Measurements from ENCODE around the gene TIGD6.

Gene TIGD6

GRCh38 chr5:149956685-149957084, 43.8 kb downstream of the TIGD6 start:
- CTCF ChIA-PET, result interaction anchor here (1.1 to 6.8 kb wide), 2 partner anchors 34 to 119 kb away, joined by 3 to 175 read pairs; no protein-coding TSS in a partner anchor
- Histone ChIP-seq H3K4me1 (ENCODE audit: control insufficient read depth, insufficient read depth, low read length) (peaks cover 7% of the 10 kb centered on the region; the same call in 1 of the 2 replicates), H3K4me3 (ENCODE audit: low read depth, low read length) (no peak overlapping the region), H3K36me3 (ENCODE audit: control insufficient read depth in 2 of 2, insufficient read depth in 1 of 2, low read length in 2 of 2) (no peaks in the 10 kb centered on the region), H3K27ac (ENCODE audit: extremely low read depth, low read depth, low read length) (no peak overlapping the region), H3K9me3 (ENCODE audit: control insufficient read depth, insufficient read depth, low read depth, low read length) (no peaks in the 10 kb centered on the region)
- TF ChIP-seq GLIS2 (tag by site-specific recombination; IDR thresholded peaks at IDR 0.05) (no peak), GFI1B (tag by site-specific recombination; IDR thresholded peaks at IDR 0.05) (0 out of 2 replicates have a peak, but pooled peaks have one; percentile 57), KLF7 (tag by site-specific recombination; IDR thresholded peaks at IDR 0.05; ENCODE audit: borderline replicate concordance) (0 out of 2 replicates have a peak, but pooled peaks have one; percentile 39), ZNF311 (tag by site-specific recombination; IDR thresholded peaks at IDR 0.05; ENCODE audit: borderline replicate concordance) (no peak), ZBTB10 (tag by site-specific recombination; IDR thresholded peaks at IDR 0.05) (no peak), FEZF1 (tag by site-specific recombination; IDR thresholded peaks at IDR 0.05) (peak; percentile 76), KLF1 (tag by site-specific recombination; IDR thresholded peaks at IDR 0.05) (peak; percentile 75), GLI4 (tag by site-specific recombination; IDR thresholded peaks at IDR 0.05) (no peak), ZNF18 (tag by site-specific recombination; IDR thresholded peaks at IDR 0.05) (peak; percentile 91), ZNF19 (tag by site-specific recombination; IDR thresholded peaks at IDR 0.05; ENCODE audit: low read depth) (no peak), PRDM6 (tag by site-specific recombination; IDR thresholded peaks at IDR 0.05) (peak; percentile 80), OSR2 (tag by site-specific recombination; IDR thresholded peaks at IDR 0.05) (peak; percentile 29; the same call in 1 of the 2 replicates), ZSCAN5A (tag by site-specific recombination; IDR thresholded peaks at IDR 0.05) (no peak), ZBTB44 (tag by site-specific recombination; IDR thresholded peaks at IDR 0.05) (0 out of 2 replicates have a peak, but pooled peaks have one; percentile 11)
- TF ChIP-seq, protein P1, sequence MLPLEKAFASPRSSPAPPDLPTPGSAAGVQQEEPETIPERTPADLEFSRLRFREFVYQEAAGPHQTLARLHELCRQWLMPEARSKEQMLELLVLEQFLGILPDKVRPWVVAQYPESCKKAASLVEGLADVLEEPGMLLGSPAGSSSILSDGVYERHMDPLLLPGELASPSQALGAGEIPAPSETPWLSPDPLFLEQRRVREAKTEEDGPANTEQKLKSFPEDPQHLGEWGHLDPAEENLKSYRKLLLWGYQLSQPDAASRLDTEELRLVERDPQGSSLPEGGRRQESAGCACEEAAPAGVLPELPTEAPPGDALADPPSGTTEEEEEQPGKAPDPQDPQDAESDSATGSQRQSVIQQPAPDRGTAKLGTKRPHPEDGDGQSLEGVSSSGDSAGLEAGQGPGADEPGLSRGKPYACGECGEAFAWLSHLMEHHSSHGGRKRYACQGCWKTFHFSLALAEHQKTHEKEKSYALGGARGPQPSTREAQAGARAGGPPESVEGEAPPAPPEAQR (tag by site-specific recombination; IDR thresholded peaks at IDR 0.05), result no peak
- POLR2A ChIA-PET, result interaction anchor here (0.7 kb wide), 1 partner anchor 43 kb away, joined by 4 read pairs; no protein-coding TSS in a partner anchor
